Adrenal gland (tissue), 12 donors: ENCODE measurements around the gene C13orf46. TPM values are rescaled to one million over a fixed set of nuclear protein-coding genes. Genes with fewer than 3 reads are reported as not detected.
"Not testable (repeated sequence)": the region's sequence is repeated elsewhere in the genome, so short reads cannot be mapped to it uniquely, and the experiment has no call there.

Experiments
- DNase-seq, 7 donors: peaks; one replicate each; pipeline ENCODE4 v3.0.0-alpha.2; 2019 to 2020
- H3K27ac ChIP-seq, 5 donors: fragments of 200-600 bp; sonication (generic) in 4 of 5; 1 replicate in 3 of 5; 2 replicates in 2 of 5; pipeline versions ENCODE4 v1.5.1 to v1.8.0; 2016 to 2020; ENCODE audit warnings: mild to moderate bottlenecking in 1 of 5
- H3K27me3 ChIP-seq: fragments of 200-600 bp; 2 replicates; pipeline ENCODE4 v1.8.0; 2021
- H3K36me3 ChIP-seq, 2 donors: fragments of 200-600 bp; replicated peaks in 1 of 2; 1 replicate in 1 of 2; 2 replicates in 1 of 2; pipeline versions ENCODE4 v1.5.1 to v1.8.0; 2018 to 2022
- H3K4me1 ChIP-seq, 2 donors: fragments of 200-600 bp; replicated peaks in 1 of 2; 1 replicate in 1 of 2; 2 replicates in 1 of 2; pipeline versions ENCODE4 v1.5.1 to v1.8.0; 2018 to 2021
- H3K4me3 ChIP-seq, 4 donors: fragments of 200-600 bp; sonication (generic) in 3 of 4; one replicate each; pipeline ENCODE4 v1.5.1; 2016 to 2018
- H3K9me3 ChIP-seq, 3 donors: fragments of 200-600 bp; sonication (generic) in 1 of 3; replicated peaks in 1 of 3; 1 replicate in 2 of 3; 2 replicates in 1 of 3; pipeline versions ENCODE4 v1.5.1 to v1.8.0; 2016 to 2021
- CTCF ChIP-seq, 6 experiments: fragments of 450-650 bp in 4 of 6; fragments of 200-600 bp in 2 of 6; sonication (generic) in 1 of 6; IDR thresholded peaks; 1 replicate in 5 of 6; 2 replicates in 1 of 6; pipeline versions ENCODE4 v1.5.1 to v1.8.0; 2016 to 2021; ENCODE audit warnings: antibody characterized with exemption in 6 of 6, mild to moderate bottlenecking in 2 of 6, moderate library complexity in 1 of 6
- POLR2A ChIP-seq, 2 donors: fragments of 450-650 bp; IDR thresholded peaks; one replicate each; pipeline ENCODE4 v1.6.1; 2017; ENCODE audit warnings: antibody characterized with exemption in 2 of 2, mild to moderate bottlenecking in 2 of 2, moderate library complexity in 1 of 2
- WGBS, 4 donors: extraction: QIAGEN DNeasy Blood & Tissue Kit in 2 of 4; methylation state at CpG; one replicate each; pipeline versions ENCODE4 v1.1.5 to v1.1.7; 2013 to 2017; 5-methylcytosine and 5-hydroxymethylcytosine counted together
- intact Hi-C, 2 donors: fragments of 100-400 bp; cut with DNase I; formaldehyde crosslinking; loops; one replicate each; pipeline versions ENCODE4 v1.14.1 to v1.15.0; 2022 to 2023
- polyA plus RNA-seq, 3 donors: library from polyadenylated mRNA; stranded (reverse); fragments of 200-250 nt in 2 of 3; fragments of 350-450 nt in 1 of 3; fragmentation: Illumina TruSeq in 1 of 3; extraction: RNeasy Lipid Tissue Mini Kit (QIAGEN cat#74804) in 1 of 3; gene quantifications; one replicate each; pipeline ENCODE4 v1.2.3, GENCODE V29; 2013 to 2014
- total RNA-seq, 9 donors: library from RNA; depleted of rRNA in 4 of 9; stranded (reverse); fragments of >200 nt in 4 of 9; fragments of 120-200 nt in 1 of 9; fragmentation: NEBNext Ultra II Directional in 1 of 9; extraction: Animal tissue kit (Norgen Biotek cat#: 25700) in 1 of 9; gene quantifications; one replicate each; pipeline versions ENCODE4 v1.1.0 to v1.2.4, GENCODE V29; 2013 to 2023
- donor health status: healthy with polysubstance abuse.
- donor health status: Bipolar disorder and iron deficiency.
- donor health status: DM: yes; HTN: yes; CAD: no.
- donor health status: DM: no; HTN: no; CAD: no.
- donor health status: DM: no; HTN: no; CAD: no.
- donor health status: DM: yes; HTN: yes; CAD: no.

The C13orf46 gene
- total and polyA plus RNA-seq, 12 donors = 0.06 to 0.88 (median 0.19) TPM; not detected in 3

GRCh38 chr13:114021464-114022308 is 47.8 kb upstream of the C13orf46 start:
- Histone ChIP-seq H3K27ac (no peak overlapping the region), H3K9me3 (no peaks in the 10 kb centered on the region), H3K4me1 (peaks cover 0 to 14% of the 10 kb centered on the region in 2 donors), H3K27me3 (no peaks in the 10 kb centered on the region), H3K36me3 (peaks cover 0 to 8% of the 10 kb centered on the region in 2 donors), H3K4me3 (no peak overlapping the region)
- intact Hi-C loops = no loop called here
- no peak for DNase-seq
- TF ChIP-seq POLR2A (IDR thresholded peaks at IDR 0.05) (no peak), CTCF (IDR thresholded peaks at IDR 0.05) (no peak)
- WGBS, 4 donors = 75 to 90% (median 85%) methylated on average over 8 to 25 of the region's 25 CpGs

GRCh38 chr13:114020750-114021463 is 47.0 kb upstream of the C13orf46 start:
- TF ChIP-seq CTCF (IDR thresholded peaks at IDR 0.05) (no peak), POLR2A (IDR thresholded peaks at IDR 0.05) (no peak)
- 89 to 94% (median 92%) methylated on average over 21 to 32 of the region's 32 CpGs for WGBS, 4 donors
- H3K27ac ChIP-seq = no peak overlapping the region
- no peak for DNase-seq
- H3K9me3 ChIP-seq = no peaks in the 10 kb centered on the region
- intact Hi-C loops = no loop called here
- H3K4me3 ChIP-seq = no peak overlapping the region
- H3K4me1 ChIP-seq = peaks cover 0 to 6% of the 10 kb centered on the region in 2 donors
- no peaks in the 10 kb centered on the region for H3K27me3 ChIP-seq
- H3K36me3 ChIP-seq = peaks cover 0 to 16% of the 10 kb centered on the region in 2 donors

- WGBS, 4 donors = 91 to 100% (median 94%) methylated on average over 3 to 11 of the region's 14 CpGs
- DNase-seq, H3K27ac ChIP-seq, intact Hi-C loops, H3K27me3 ChIP-seq, H3K4me1 ChIP-seq, H3K9me3 ChIP-seq, H3K4me3 ChIP-seq: not testable (repeated sequence)
- H3K36me3 ChIP-seq = peaks cover 0 to 23% of the 10 kb centered on the region in 2 donors
Measured at GRCh38 chr13:114020134-114020533, 46.3 kb upstream of the C13orf46 start.

GRCh38 chr13:114019367-114019766 is 45.5 kb upstream of the C13orf46 start:
- intact Hi-C loops = no loop called here
- TF ChIP-seq CTCF (IDR thresholded peaks at IDR 0.05) (no peak), POLR2A (IDR thresholded peaks at IDR 0.05) (no peak)
- H3K27ac ChIP-seq = no peak overlapping the region
- WGBS, 4 donors = 77 to 84% (median 82%) methylated on average over 6 to 13 of the region's 13 CpGs
- H3K4me1 ChIP-seq = no peaks in the 10 kb centered on the region
- peaks cover 0 to 30% of the 10 kb centered on the region in 2 donors for H3K36me3 ChIP-seq
- no peak for DNase-seq
- H3K9me3 ChIP-seq = no peaks in the 10 kb centered on the region
- no peaks in the 10 kb centered on the region for H3K27me3 ChIP-seq
- no peak overlapping the region for H3K4me3 ChIP-seq
